CD4-positive, alpha-beta T cell treated with Interleukin-2 at 100 ng/mL for 4 hours (primary cell): ENCODE results near the gene CLDND2.
A peak's percentile ranks its signal among the peaks of the same experiment; 100 is the strongest.
"Not testable (repeated sequence)": the region's sequence is repeated elsewhere in the genome, so short reads cannot be mapped to it uniquely, and the experiment has no call there.

Source experiments
- DNase-seq: peaks from one replicate; pipeline ENCODE4 v3.0.0-alpha.2; 2020; ENCODE audit warnings: low spot score

Gene CLDND2, protein sequence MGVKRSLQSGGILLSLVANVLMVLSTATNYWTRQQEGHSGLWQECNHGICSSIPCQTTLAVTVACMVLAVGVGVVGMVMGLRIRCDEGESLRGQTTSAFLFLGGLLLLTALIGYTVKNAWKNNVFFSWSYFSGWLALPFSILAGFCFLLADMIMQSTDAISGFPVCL

DNA sequence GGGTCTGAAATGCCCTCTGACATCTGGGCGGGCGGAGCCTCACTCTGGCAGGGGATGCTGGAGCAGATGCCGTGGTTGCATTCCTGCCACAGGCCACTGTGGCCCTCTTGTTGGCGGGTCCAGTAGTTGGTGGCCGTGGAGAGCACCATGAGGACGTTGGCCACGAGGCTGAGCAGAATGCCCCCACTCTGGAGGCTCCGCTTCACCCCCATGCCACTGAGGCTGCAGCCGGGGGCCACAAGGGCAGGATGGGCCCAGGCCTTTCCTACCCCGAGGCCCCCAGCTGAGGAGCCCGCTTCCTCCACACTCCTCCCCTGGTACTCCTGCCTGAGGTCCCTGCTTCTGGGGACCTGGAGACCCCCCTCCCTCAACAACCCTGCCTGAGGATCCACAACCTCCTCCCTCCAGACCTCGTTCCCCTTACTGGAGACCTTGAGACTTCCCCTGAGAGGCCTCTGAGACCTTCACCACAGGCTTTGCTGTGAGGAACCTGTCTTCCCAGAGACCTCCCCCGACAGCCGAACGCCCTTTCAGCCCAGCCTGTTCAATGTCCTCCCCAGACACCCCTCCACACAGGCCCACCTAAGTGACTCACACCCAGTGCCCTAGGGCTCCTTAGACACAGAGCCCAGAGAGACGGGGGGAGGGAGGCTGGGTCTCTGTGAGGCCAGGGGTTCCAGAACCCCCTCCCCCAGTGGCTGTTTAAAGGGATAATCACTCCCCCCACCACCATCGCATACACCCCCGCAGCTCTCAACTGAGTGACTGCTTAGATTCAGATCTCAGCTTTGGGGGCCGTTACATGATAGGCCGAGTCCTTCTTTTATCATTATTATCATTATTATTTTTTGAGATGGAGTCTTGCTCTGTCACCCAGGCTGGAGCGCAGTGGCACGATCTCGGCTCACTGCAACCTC, at the start of gene CLDND2:
CLDND2 (minus strand) TSS at position 638 of the 917 bp plus-strand sequence; CDS start at position 212, 426 bp downstream.
- peak; percentile 45 for DNase-seq

DNA sequence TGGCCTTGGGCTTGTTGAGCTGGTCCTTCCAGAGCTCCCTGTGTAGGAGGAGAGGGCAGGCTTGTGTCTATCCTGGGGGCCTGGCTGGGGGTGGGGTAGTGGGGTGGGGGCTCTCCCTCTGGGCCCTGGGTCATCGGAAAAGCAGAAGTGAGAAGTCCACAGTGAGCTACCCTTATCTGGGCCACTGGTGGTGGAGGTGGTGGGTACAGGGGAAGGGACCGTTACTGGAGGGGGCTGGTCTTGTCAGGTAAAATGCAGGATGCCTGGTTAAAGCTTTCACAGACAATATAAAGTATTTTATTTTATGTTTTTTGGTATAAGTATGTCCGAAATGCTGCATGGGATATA, 49.0 kb upstream of the CLDND2 start:
- DNase-seq: no peak

DNA sequence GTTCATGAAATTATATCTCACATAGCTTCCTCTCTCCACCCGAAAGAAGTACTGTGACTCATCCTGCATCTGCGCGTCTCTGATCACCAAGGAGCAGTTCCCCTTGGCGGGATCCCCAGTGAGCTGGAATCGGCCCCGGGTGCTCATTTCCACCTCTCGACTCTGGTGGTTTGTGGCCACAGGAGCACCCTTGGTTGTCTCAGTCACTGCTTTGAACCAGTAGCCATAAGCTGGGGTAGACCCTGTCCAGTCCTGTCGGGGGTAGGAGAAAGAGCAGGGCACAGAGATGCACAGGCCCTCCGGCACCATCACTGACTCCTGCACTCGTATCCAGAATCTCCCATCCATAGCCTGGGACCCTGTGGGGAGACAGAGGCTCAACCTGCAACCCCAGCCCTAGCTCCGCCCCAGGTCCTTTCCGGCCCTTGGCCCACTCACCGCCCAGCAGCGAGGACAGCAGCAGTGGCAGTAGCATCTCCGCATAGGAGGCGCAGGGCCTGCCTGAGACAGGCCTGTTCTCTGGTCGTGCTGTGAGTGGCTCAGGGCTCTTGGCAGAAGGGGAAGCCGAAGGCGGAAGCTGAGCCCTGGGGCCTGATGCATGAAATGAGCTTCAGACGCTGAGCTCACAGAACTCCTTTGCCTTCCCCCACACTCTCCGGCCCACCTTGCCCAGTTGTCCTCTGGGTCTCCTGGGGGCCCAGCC, 48.5 kb upstream of the CLDND2 start, which contains the start of gene SIGLEC10:
SIGLEC10 (minus strand) TSS at position 536 of the 703 bp plus-strand sequence; CDS start at position 475, 61 bp downstream.
- DNase-seq: peak; percentile 9

DNA sequence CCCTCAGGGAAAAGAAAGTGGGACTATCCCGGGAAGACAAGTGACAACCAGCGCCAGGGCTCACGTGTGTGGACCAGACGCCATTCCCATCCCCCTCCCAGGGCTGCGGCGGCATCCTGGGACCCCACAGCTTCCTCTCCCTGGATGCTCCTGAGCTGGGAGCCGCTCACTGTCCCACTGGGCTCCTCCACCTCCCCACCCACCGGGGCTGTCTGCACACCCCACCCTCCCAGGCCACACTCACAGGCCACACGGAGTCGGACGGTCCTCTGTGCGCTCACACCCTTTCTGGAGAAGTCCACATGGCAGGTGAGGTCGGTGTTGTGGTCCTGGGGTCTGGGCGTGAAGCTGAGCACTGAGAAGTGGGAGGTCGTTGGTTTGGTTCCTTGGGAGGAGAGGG, 47.6 kb upstream of the CLDND2 start:
- DNase-seq: not testable (repeated sequence)

DNA sequence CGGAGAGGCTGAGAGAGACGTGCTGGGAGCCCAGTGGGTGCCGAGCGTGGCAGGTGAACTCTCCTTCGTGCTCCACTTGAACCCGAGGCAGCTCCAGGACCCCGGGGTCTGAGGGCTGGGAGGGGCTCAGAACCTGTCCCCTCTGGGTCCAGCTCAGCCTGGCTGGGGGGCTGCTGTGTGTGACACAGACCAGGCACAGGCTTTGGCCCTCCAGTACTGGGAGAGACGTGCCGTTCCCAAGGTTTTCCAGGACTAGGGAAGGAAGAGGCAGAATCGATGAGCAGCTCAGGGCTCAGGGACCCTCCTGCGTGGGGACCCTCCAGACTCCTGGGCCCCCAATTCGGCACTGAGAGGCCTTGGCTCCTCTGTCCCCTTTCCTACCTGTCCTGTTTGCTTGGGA, 46.4 kb upstream of the CLDND2 start:
- DNase-seq: no peak

DNA sequence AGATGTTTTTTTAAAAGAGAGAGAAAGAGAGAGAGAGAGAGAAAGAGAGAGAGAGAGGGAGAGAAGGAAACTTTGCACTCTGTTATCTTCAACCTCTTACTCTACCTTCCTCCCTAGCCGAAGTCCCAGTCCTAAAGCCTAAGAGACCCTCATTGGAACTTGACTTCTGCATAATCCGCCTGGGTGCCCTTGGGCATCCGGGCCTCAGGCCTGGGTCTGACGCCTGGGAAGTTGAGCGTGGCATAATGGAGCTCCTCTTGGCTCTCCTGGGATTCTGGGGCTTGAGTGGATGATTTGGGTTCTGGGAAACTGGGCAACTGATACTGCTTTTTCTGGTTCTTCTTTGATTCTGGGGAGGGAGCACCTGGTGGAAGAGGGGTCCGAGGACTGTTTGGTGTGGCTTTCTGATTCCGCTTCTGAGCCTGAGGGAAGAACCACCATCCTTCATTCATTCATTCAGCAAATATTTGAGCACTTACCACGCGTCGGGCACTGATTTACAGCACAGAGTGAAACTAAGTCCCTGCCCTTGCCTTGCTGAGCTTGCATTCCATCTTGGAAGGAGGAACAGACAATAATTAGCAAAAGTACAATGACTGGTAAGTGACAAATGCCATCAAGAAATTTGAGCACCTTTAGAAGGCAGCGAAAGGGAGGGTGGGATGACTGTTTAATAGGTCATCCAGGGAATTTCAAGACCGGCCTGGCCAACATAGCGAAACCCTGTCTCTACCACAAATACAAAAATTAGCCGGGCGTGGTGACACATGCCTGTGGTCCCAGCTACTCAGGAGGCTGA, 42.3 kb upstream of the CLDND2 start:
- DNase-seq: no peak

DNA sequence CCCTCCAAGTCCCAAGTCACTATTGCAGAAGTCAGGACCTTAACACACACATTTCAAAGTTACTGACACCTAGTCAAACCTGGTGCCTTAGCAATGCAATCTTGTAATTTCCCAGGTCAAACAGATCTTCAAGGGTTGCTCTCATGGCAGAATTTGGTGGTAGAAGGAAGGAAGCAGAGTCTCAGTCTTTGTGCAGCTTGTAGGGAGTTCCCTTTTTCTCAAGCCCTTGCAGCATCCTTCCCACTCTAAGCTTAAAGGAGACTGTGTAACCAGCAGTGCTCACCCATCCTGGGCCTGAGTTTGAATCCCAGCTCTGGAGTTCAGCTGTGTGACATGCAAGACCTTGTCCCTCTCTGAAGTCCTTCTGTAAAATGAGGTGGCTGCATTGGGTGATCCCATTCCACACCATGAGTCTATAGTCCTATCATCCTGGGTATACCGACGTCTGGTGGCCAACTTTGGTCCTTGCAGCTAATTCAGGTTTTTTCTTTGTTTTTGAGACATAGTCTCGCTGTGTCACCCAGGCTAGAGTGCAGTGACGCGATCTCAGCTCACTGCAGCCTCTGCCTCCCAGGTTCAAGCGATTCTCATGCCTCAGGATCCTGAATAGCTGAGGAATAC, 38.8 kb upstream of the CLDND2 start:
- peak; percentile 51 for DNase-seq

DNA sequence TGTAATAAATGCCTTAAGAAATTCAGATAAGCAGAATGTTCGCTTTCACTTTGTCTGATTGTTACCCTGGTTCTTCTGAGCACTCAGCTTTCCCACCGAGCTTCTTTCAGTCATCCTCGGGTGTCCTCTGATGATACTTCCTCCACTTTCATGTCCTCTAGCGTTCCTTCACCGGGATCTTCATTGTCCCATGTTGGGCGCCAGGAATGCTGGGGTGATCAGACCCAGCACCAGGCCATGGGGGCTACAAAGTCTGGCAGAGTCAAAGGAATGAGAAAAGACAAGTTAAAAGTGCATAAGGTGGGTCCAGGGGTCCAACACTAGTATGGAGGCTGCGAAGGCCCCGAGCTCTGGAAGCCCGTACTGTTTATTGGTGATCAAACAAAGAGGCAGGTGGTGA, 33.3 kb upstream of the CLDND2 start:
- no peak for DNase-seq

DNA sequence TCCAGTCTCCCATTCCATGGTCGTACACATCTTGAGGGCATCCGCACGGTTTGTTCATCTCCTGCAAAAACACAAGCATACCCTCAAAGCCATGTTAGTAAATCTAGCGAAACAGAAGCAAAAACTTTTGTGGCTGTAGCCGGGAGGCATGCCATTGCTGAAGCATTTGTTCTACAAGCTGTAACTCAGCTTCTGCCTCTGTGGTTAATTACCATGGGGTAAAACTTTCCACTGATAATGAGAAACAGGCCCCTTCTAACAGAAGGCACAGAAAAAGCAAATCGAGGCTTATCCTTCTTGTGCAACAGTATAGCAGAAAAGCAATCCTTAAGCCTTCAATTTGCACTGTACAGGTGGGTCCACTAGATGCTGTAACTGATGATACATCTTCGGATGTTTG, 31.1 kb upstream of the CLDND2 start:
- not testable (repeated sequence) for DNase-seq

DNA sequence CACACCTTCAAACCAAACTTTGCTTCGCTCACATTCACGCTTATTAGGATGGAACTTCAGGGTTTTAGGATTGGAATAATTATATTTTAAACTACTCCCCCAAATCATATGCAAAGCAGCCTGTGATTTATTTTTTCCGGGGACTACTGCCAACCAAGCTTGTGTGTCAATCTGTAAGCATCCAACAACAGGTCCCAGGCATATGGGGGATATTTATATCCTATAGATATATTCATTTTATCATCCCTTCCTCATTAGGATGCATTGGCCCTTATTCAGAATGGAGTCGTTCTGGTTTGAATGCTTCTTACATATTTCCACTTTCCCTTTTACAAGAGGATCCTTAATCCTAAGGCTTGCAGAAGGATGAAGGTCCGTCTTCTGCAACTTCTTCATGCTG, 30.4 kb upstream of the CLDND2 start:
- DNase-seq: no peak

DNA sequence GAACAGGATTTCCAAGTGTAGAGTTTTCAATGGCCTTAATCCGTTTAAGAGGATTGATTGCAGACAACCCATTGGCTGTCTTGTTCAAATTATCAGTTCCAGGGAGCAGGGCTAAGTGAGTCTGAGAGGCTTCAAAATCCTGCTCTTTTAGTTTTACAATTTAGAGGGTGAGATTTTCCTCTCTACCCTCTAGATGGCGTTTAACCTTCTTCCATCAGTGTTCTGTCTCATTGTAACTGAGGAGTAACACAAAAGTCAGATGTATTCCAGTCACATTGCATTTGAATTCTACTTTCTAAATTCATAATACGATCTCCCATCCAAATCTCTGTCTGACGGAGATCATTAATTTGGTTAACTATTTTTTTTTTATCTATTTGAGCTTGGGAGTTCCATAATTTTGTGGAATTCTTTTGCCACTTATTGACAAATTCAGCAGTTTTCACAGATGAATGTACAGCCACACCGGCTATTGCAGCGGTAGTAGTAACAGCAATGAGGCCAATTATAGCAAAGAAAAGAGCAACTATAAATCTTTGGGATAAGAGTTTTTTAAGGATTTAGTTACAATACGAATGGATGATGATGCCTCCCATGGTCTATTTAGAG, 29.4 kb upstream of the CLDND2 start:
- DNase-seq: peak; percentile 41

DNA sequence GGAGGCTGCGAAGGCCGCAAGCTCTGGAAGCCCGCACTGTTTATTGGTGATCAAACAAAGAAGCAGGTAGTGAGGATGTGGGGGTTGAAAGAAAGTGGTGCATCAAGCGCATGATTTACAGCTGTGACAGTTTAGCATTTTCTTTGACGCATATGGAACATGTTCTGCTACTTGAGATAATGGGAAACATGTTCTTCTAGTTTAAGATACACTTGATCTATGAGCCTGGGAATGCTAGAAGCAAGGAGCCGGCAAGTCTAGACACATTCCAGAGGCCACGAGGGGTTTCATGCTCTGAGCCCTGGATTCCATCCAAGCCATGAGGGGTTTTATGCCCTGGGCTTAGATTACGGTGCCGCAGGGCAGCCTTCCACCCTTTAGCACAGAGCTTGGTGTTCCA, 28.6 kb upstream of the CLDND2 start:
- DNase-seq: not testable (repeated sequence)

DNA sequence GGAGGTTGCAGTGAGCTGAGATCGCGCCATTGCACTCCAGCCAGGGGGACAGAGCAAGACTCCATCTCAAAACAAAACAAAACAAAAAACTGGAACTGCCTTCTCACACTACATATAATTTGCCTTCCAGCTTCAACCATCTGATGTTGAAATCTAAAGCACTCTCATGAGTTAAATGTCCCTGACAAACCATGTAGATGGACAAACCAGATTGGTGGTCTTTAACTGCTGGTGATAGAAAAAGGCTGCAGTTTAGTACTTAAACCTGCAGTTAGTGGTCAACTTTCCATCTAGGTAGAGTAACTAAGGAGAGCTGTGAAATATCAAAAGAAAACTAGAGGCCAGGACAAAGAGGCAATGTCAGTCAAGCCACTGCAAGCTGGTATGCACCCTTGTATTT, 27.4 kb upstream of the CLDND2 start:
- no peak for DNase-seq

DNA sequence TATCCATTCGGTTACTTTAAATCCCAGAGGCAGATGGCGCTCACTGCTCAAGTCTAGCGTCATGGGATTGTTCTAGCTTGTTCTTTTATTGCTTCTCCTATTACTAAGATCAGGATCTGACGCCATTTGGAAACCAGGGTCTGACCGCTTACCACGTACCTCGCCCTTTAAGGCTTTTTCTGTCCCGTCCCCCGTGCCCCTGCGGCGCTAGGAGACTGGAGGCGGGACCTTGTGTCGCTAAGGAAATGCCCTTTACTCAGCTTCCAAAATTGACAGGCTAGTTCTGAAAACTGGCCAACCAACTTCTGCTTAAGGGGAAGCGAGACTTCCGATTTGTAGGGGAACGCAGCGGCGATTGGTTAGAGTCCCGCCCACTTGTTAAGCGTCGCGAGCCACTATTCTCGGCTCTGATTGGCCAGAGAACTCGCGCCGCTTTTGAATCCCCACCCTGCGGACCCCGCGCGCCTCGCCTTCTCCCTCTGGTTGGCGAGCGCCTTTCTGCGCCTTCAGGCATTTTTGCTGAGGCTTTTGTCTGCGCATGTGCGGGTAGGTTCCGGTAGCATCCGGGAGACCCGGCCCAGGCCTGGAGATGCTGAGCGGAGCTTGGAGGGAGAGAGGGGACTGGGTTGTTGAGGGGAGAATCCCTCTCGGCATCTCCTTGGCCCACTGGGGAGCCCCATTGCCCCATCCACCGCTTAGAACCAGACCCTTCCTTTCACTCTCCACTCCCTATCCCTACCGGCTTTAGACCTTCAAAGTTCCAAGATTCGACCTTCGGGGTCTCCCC, 25.4 kb upstream of the CLDND2 start:
- peak; percentile 95 for DNase-seq

DNA sequence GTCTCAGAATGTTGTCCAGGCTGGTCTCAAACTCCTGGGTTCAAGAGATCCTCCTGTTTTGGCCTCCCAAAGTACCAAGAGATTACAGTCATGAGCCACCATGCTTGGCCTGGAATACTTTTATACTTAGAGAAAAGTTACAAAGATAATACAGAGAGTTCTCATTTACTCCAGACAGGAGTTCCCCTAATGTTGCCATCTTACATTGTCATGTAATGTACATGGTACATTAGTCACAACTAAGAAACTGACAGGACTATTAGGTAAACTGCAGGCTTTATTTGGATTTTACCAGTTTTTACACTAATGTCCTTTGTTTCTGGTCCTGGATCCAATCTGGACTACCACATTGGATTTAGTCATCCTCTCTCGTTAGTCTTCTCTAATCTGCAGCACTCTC, 23.9 kb upstream of the CLDND2 start:
- no peak for DNase-seq

DNA sequence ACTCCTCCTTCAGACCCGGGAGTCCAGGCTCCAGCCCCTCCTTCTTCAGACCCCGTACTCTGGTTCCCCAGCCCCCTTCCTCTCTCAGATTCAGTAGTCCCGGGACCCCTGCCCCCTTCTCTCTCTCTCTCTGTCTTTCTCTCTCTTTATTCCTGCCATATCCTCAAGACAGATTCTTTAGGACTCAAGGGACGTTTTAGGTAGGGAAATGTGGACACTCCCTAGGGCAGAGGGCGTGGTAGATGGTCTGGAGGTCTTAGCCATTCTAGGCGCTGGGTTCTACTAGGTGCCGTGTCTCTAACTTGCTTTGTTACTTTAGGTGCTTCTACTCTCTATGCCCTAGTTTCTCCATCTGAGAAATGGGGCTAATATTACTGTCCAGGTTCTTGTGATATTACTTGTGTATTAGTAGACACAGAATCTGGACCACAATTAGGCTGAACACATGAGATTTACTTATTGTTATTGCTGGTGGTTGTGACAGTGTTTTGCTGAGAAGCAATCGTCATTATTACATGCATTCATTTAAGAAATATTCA, 22.3 kb upstream of the CLDND2 start:
- DNase-seq: no peak

DNA sequence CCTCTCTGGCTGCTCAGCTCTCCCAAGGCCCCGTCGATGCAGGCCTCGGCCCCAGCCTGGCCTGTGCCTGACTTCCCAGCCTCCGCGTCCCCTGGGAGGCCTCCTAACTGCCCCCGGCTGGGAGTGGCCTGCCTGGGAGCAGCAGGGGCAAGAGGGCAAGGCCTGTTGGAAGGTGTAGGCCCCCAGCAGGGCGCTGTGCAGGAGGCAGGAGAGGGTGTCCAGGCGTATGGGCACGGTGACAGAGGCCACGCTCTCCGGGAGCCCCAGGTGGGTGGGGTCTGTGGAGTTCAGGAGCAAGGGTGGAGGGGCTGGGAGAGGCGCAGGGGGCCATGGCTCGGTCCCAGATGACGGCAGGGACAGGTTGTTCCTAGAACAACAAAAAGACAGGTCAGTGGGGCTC, 20.3 kb upstream of the CLDND2 start:
- DNase-seq: no peak

DNA sequence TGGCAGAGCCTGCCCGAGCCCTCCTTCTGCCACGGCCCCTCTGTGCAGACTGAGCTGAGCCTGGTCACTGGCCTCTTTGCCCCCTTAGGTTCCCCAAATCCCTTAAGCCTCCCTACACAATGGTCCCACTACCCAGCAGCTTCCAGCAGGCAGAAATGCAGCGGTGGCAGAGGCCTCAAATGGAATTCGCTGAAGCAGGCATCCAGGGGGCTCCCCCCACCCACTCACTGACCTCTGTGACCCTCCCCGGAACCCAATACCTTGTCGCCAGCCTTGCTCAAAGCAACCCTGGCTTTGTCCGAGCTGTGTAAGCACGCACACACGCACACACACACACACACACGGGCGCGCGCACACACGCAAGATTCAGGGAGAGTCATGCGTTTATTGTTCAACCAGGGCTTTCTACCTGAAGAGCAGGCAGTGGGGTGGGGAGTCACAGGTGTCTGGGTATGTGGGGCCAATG, 19.2 kb upstream of the CLDND2 start, which contains the start of gene LIM2:
LIM2 (minus strand) TSS at position 51 of the 466 bp plus-strand sequence. CDS start 531 bp downstream, outside the sequence.
- no peak for DNase-seq

DNA sequence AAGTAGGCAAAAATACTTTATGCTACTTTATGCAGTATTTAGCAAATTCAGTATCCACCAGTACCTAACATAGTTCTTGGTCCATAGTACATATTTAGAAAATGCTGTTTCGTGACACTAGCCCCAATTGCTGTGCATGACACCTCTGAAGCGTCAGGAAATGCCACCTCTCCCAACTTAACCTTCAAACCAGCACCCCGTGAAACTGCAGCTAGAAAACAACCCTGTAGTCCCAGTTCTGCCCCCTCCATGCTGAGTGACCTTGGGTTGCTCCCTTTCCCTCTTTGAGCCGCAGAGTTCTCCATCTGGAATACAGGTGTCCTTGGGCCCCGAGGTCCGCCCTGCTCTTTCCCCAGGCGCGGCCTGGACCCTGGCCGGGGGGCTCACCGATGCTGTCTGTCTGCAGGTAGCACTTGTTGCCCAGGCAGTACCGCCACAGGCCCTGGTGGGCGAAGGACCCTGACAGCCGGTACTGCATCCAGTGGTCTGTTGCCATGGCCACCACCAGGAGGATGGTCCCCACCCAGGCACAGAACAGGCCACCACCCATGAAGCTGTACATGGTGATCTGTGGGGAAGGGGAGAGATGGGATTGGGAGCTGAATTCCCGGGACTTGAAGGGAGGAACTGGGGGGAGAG, 18.2 kb upstream of the CLDND2 start:
- DNase-seq: no peak
